ENCODE results near the gene UNC13B.
"Not testable (repeated sequence)": the region's sequence is repeated elsewhere in the genome, so short reads cannot be mapped to it uniquely, and the experiment has no call there.

Gene UNC13B

DNA sequence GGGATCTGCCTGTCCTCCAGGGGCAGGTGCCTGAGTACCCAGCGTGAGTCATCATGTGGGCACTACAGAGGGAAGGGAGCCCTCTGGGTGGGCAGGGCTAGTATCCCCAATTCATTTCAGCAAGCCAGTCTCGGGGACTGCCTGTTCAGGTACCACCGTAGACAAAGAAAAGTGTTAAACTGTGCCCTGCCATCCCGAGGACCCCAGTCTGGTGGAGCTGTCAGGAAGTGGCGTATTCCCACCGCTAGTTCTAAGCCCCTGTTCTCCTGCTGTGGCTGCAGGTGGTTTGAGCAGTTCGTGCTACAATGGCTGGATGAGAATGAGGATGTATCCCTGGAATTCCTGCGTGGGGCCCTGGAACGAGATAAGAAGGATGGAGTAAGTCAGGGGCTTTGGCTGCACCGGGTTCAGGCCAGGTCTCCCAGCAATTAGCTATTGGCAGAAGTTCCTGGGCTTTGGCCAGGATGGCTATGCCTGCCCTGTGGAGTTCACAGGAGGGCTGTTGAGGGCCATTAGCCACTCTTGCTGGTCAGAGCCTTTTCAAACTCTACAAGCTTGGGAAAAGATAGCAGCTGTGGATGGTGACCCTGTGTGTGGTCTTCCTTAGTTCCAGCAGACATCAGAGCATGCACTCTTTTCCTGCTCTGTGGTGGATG, 234.9 kb downstream of the UNC13B start:
- no peak for DNase-seq

- no peak for DNase-seq
Measured at GRCh38 chr9:35397216-35397698, 235.4 kb downstream of the UNC13B start.

GRCh38 chr9:35397923-35398322, 236.1 kb downstream of the UNC13B start:
- DNase-seq: no peak

GRCh38 chr9:35398651-35399335, 237.0 kb downstream of the UNC13B start:
- no peak for DNase-seq

- no peak for DNase-seq
Measured at GRCh38 chr9:35404865-35405264, 243.1 kb downstream of the UNC13B start.

DNA sequence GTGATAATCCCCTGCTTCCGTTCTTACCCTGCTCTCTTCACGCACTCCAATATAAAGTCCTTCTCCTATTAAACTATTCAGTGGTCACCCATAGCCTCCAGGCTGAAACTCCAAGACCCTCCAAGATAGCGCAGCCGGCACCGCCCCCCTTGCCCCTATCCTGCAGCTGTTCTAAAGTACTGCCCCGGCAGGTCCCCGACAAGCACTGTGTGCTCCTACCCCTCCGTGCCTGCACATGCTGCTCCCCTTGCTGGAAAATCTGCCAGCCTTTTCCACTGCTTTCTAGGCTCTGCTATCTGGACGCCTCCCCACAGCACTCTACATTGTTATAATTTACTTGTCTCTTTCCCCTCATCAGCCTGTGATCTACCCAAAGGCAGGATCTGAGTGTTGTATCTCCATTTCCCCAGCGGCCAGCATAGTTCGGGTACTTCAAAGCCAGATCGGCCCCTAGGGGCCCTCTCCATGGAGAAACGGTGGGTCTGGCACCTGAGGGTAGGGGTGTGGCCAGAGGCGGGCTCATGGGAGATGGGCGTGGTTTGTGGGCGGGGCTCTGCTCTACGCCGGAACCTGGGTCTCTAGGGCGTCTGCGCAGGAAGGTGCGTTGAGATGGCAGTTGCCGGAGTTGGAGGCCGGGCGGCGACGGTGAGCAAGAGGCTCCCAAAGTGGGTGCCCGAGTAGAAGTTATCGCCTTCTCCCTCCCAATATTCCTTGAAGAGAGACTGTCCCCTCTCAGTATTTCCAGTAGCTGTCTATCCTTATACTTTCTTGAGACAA, 244.6 kb downstream of the UNC13B start:
- no peak for DNase-seq

DNA sequence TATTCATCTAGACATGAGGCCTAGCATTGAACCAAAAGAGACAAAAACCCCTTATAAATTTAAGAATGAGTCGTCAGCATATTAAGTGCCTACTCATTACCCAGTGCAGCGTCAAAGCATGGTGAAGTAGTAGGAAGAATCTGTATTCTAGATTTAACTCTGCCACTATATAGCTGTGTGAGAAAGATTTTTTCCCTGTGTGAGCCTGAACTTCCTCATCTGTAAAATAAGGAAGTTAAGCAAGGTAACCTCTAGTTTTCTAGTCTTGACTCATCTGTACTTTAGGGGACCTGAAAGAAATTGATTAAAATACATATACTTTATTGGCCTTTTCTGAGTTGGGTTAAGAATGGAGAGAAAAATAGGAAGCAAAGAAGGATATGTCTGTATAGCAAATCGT, 246.0 kb downstream of the UNC13B start:
- DNase-seq: no peak

GRCh38 chr9:35409434-35409833, 247.6 kb downstream of the UNC13B start:
- not testable (repeated sequence) for DNase-seq

DNA sequence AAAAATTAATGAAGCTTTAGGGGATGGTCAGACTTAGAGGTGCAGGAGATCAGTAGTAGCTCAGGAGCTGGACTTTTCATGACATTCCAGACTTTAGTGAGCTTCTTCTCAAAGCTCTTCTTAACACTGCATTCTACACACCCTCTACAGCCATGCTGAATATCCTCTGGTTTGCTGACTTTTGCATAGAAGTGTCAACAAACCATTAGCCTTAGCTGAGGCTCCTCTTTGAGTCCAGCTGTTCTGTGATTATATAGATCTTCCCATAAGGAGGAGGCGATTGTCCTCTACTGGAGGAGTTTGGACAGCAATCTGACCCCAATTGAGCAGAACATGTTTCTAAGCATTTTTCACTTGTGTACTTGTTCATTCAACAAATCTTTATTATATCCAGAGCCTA, 253.1 kb downstream of the UNC13B start:
- DNase-seq: no peak

DNA sequence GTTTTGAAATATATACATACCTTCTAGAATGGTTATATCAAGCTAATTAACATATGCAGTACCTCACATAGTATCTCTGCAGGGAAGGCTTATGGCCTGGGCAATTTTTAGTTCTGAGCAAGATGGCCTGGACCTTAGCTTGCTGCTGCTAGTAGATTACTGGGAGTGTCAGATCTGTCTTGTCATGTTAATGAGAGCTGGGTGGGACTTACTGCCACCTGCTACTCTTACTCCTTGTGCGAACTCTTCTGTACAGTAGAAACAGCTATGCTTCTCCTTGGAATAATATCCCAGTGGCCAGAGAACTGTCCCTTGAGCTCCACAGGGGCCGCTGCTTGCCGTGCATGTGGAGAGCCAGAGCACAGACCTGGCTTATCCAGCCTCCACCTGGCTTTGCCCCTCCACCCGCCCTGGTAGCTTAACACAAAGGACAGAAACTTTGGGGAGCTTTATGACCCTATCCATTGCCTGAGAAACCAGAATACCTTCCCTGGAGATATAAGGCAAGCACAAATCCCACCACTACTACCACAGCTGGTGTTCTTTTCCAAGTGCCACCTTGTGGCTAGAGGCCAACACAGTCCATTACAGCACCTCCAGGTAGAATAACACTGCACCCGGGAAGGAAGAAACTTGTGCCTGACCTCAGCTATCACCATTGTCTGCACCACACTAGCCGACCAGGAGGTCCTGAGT, 253.7 kb downstream of the UNC13B start:
- no peak for DNase-seq

- no peak for DNase-seq
Measured at GRCh38 chr9:35416098-35416427, 254.3 kb downstream of the UNC13B start.

- no peak for DNase-seq
Measured at GRCh38 chr9:35422346-35422745, 260.5 kb downstream of the UNC13B start.

GRCh38 chr9:35422753-35423152, 260.9 kb downstream of the UNC13B start:
- no peak for DNase-seq

GRCh38 chr9:35423499-35423898, 261.7 kb downstream of the UNC13B start:
- DNase-seq: no peak

GRCh38 chr9:35424356-35425352, 262.8 kb downstream of the UNC13B start:
- no peak for DNase-seq

GRCh38 chr9:35426627-35427026, 264.8 kb downstream of the UNC13B start:
- no peak for DNase-seq

- no peak for DNase-seq
Measured at GRCh38 chr9:35431467-35431866, 269.7 kb downstream of the UNC13B start.

- no peak for DNase-seq
Measured at GRCh38 chr9:35432076-35432475, 270.3 kb downstream of the UNC13B start.

GRCh38 chr9:35436933-35437332, 275.1 kb downstream of the UNC13B start:
- no peak for DNase-seq

GRCh38 chr9:35446012-35446411, 284.2 kb downstream of the UNC13B start:
- no peak for DNase-seq

DNA sequence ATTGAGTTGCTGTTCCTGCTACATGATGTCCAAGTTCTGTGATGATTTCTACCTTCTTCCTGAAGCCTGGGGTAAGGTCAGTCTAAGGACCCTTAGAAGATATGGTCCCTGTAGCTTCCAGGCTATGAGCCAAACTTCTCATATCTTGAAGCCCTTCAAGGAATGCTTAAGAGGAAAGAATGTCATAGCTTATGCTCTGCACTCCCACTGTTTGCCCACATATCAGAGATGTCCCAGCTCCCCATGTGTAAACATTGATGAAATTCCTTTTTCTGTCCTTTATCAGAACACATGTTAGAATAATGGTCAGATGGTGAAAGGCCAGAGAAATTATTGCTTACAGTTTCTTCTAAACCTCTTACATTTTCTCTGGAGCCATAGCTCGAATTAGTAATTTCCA, 286.7 kb downstream of the UNC13B start:
- no peak for DNase-seq

- no peak for DNase-seq
Measured at GRCh38 chr9:35452481-35452880, 290.7 kb downstream of the UNC13B start.
